ENCODE data around the gene RGL1. TPM values are rescaled to one million over a fixed set of nuclear protein-coding genes. Genes with fewer than 3 reads are reported as not detected.
A peak's percentile ranks its signal among the peaks of the same experiment; 100 is the strongest.

RGL1 gene
- total RNA-seq, 3 donors from 2014 or later, result 6.2 to 29.8 (median 15.9) TPM

GRCh38 chr1:183912265-183912886, 107.5 kb downstream of the RGL1 start:
- no peaks in the 10 kb centered on the region for H3K9me3 ChIP-seq
- DNase-seq, result no peak
- no peaks in the 10 kb centered on the region for H3K36me3 ChIP-seq (ENCODE audit: low read depth)

GRCh38 chr1:183913567-183913993, 108.7 kb downstream of the RGL1 start:
- no peak overlapping the region for H3K4me3 ChIP-seq
- no peak for TF ChIP-seq CTCF (IDR thresholded peaks at IDR 0.05)
- DNase-seq (no peak), ATAC-seq (no peak)
- H3K9me3 ChIP-seq, result no peaks in the 10 kb centered on the region
- H3K4me1 ChIP-seq (ENCODE audit: low read depth), result peaks cover 5% of the 10 kb centered on the region
- intact Hi-C loops (cut with DNase I, micrococcal nuclease), result no loop called here
- no peaks in the 10 kb centered on the region for H3K36me3 ChIP-seq (ENCODE audit: low read depth)

More at GRCh38 chr1:183912265-183912886, 107.5 kb downstream of the RGL1 start:
- intact Hi-C loops (cut with DNase I, micrococcal nuclease), result no loop called here
- no peak for ATAC-seq
- Histone ChIP-seq H3K4me1 (ENCODE audit: low read depth) (peaks cover 5% of the 10 kb centered on the region), H3K4me3 (no peak overlapping the region)
- no peak for TF ChIP-seq CTCF (IDR thresholded peaks at IDR 0.05)

- intact Hi-C loops (cut with DNase I, micrococcal nuclease), result no loop called here
Measured at GRCh38 chr1:183914276-183914675, 109.4 kb downstream of the RGL1 start.

DNA sequence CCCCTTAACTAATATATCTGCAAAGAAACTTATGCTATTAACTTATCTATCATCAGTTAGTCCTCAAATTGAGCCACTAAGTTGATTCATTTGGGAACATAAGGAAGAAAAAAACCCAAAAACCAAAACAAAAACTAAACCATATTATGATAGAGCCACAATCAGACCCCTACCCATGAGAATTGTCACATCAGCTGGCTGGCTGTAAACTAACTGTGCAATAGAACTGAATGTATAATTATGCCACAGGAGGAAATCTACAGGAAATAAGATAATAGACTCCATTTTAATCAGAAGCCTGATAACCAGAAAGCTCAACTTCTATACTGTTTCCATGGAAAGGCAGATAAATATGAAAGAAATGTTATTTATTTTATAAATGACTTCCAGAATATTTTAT, 110.0 kb downstream of the RGL1 start:
- H3K4me3 ChIP-seq, result no peak overlapping the region
- DNase-seq (no peak), ATAC-seq (no peak)
- H3K9me3 ChIP-seq, result no peaks in the 10 kb centered on the region
- intact Hi-C loops (cut with DNase I, micrococcal nuclease), result loop anchor here (5.0 kb wide), 1 partner anchor 258 kb away; no protein-coding TSS in a partner anchor
- H3K36me3 ChIP-seq (ENCODE audit: low read depth), result no peaks in the 10 kb centered on the region
- peaks cover 5% of the 10 kb centered on the region for H3K4me1 ChIP-seq (ENCODE audit: low read depth)
- no peak for TF ChIP-seq CTCF (IDR thresholded peaks at IDR 0.05)

More at GRCh38 chr1:183914276-183914675, 109.4 kb downstream of the RGL1 start:
- Histone ChIP-seq H3K36me3 (ENCODE audit: low read depth) (no peaks in the 10 kb centered on the region), H3K4me1 (ENCODE audit: low read depth) (peaks cover 5% of the 10 kb centered on the region), H3K4me3 (no peak overlapping the region), H3K9me3 (no peaks in the 10 kb centered on the region)
- TF ChIP-seq CTCF (IDR thresholded peaks at IDR 0.05), result no peak
- DNase-seq (no peak), ATAC-seq (no peak)

GRCh38 chr1:183915625-183916510, 110.9 kb downstream of the RGL1 start:
- Histone ChIP-seq H3K4me1 (ENCODE audit: low read depth) (peaks cover 5% of the 10 kb centered on the region), H3K4me3 (no peak overlapping the region), H3K36me3 (ENCODE audit: low read depth) (no peaks in the 10 kb centered on the region), H3K9me3 (no peaks in the 10 kb centered on the region)
- TF ChIP-seq CTCF (IDR thresholded peaks at IDR 0.05), result peak; percentile 53
- ATAC-seq (peak; percentile 92), DNase-seq (peak in 1 of 3 donors; percentile 70)
- intact Hi-C loops (cut with DNase I, micrococcal nuclease), result loop anchor here (5.0 kb wide), 1 partner anchor 259 kb away; no protein-coding TSS in a partner anchor

Data from mucosa of descending colon (tissue), 3 donors.